Breast epithelium (tissue), 4 donors: ENCODE data around the gene RBM19. TPM values are rescaled to one million over a fixed set of nuclear protein-coding genes. Genes with fewer than 3 reads are reported as not detected.

Experiments used
- DNase-seq, 2 donors: peaks; one replicate each; pipeline ENCODE4 v3.0.0-alpha.2; 2019; ENCODE audit warnings: low spot score in 2 of 2
- H3K27ac ChIP-seq, 2 donors: fragments of 200-600 bp; sonication (generic) in 1 of 2; one replicate each; pipeline ENCODE4 v1.5.1; 2016 to 2019; ENCODE audit warnings: mild to moderate bottlenecking in 1 of 2
- H3K27me3 ChIP-seq, 2 donors: fragments of 200-600 bp; sonication (generic) in 1 of 2; one replicate each; pipeline versions ENCODE4 v1.5.1 to v1.6.0; 2017 to 2019; ENCODE audit warnings: control low read depth in 1 of 2, mild to moderate bottlenecking in 1 of 2
- H3K36me3 ChIP-seq: fragments of 200-600 bp; one replicate; pipeline ENCODE4 v1.5.1; 2019
- H3K4me1 ChIP-seq, 2 donors: fragments of 200-600 bp; sonication (generic); one replicate each; pipeline ENCODE4 v1.5.1; 2016 to 2019; ENCODE audit warnings: control low read depth in 1 of 2
- H3K4me3 ChIP-seq, 3 donors: fragments of 200-600 bp; sonication (generic); 1 replicate in 2 of 3; 2 replicates in 1 of 3; pipeline ENCODE4 v1.5.1; 2016 to 2019; ENCODE audit warnings: mild to moderate bottlenecking in 3 of 3, moderate library complexity in 2 of 3
- H3K9me3 ChIP-seq, 2 donors: fragments of 200-600 bp; sonication (generic) in 1 of 2; one replicate each; pipeline ENCODE4 v1.5.1; 2016 to 2019; ENCODE audit warnings: control low read depth in 1 of 2
- CTCF ChIP-seq, 3 donors: fragments of 450-650 bp; IDR thresholded peaks; one replicate each; pipeline ENCODE4 v1.5.1; 2016 to 2017; ENCODE audit warnings: antibody characterized with exemption in 3 of 3, mild to moderate bottlenecking in 3 of 3, moderate library complexity in 3 of 3
- POLR2A ChIP-seq: fragments of 450-650 bp; IDR thresholded peaks from one replicate; pipeline ENCODE4 v1.6.1; 2016; ENCODE audit warnings: antibody characterized with exemption, mild to moderate bottlenecking, moderate library complexity
- POLR2AphosphoS5 ChIP-seq, 3 donors: sonication (generic); formaldehyde crosslinking; IDR thresholded peaks; one replicate each; pipeline ENCODE4 v1.6.1; 2017; ENCODE audit warnings: antibody characterized with exemption in 3 of 3
- intact Hi-C: fragments of 100-400 bp; cut with DNase I; formaldehyde crosslinking; loops from one replicate; pipeline ENCODE4 v1.15.1; 2023; ENCODE audit warnings: low total_unique reads
- total RNA-seq, 3 donors: library from RNA; depleted of rRNA; stranded (reverse); fragments of >200 nt; gene quantifications; one replicate each; pipeline ENCODE4 v1.1.0, GENCODE V29; 2016

The RBM19 gene
- total RNA-seq, 3 donors from 2014 or later, result 28.8 to 43.3 (median 42.6) TPM

- no peaks in the 10 kb centered on the region for H3K36me3 ChIP-seq
- no peak for TF ChIP-seq CTCF (IDR thresholded peaks at IDR 0.05)
- TF ChIP-seq POLR2AphosphoS5 (IDR thresholded peaks at IDR 0.05), result no peak
- TF ChIP-seq POLR2A, result no peak
- no peak overlapping the region for H3K27ac ChIP-seq
- intact Hi-C loops, result no loop called here
- DNase-seq, result no peak
- no peaks in the 10 kb centered on the region for H3K4me1 ChIP-seq
- no peaks in the 10 kb centered on the region for H3K27me3 ChIP-seq
- no peaks in the 10 kb centered on the region for H3K9me3 ChIP-seq
- H3K4me3 ChIP-seq, result no peak overlapping the region
These were observed 169.1 kb downstream of the RBM19 start for GRCh38 chr12:113796852-113797534.

- Histone ChIP-seq H3K4me1 (no peaks in the 10 kb centered on the region), H3K27ac (no peak overlapping the region), H3K4me3 (no peak overlapping the region), H3K27me3 (no peaks in the 10 kb centered on the region), H3K9me3 (no peaks in the 10 kb centered on the region), H3K36me3 (no peaks in the 10 kb centered on the region)
- no peak for DNase-seq
- intact Hi-C loops, result no loop called here
- TF ChIP-seq CTCF (IDR thresholded peaks at IDR 0.05), result no peak
- no peak for TF ChIP-seq POLR2AphosphoS5 (IDR thresholded peaks at IDR 0.05)
- TF ChIP-seq POLR2A, result no peak
These were observed 169.9 kb downstream of the RBM19 start for GRCh38 chr12:113796066-113796827.

- DNase-seq, result no peak
- intact Hi-C loops, result no loop called here
- Histone ChIP-seq H3K36me3 (no peaks in the 10 kb centered on the region), H3K27me3 (no peaks in the 10 kb centered on the region), H3K4me3 (no peak overlapping the region), H3K9me3 (peaks cover 0 to 4% of the 10 kb centered on the region in 2 donors), H3K27ac (no peak overlapping the region), H3K4me1 (no peaks in the 10 kb centered on the region)
- no peak for TF ChIP-seq POLR2AphosphoS5 (IDR thresholded peaks at IDR 0.05)
- no peak for TF ChIP-seq POLR2A
- TF ChIP-seq CTCF (IDR thresholded peaks at IDR 0.05), result no peak
These were observed 170.7 kb downstream of the RBM19 start for GRCh38 chr12:113795445-113795844.

GRCh38 chr12:113794774-113795173 lies 171.4 kb downstream of the RBM19 start:
- TF ChIP-seq POLR2A (no peak), CTCF (IDR thresholded peaks at IDR 0.05) (no peak), POLR2AphosphoS5 (IDR thresholded peaks at IDR 0.05) (no peak)
- Histone ChIP-seq H3K9me3 (peaks cover 0 to 10% of the 10 kb centered on the region in 2 donors), H3K27ac (no peak overlapping the region), H3K36me3 (no peaks in the 10 kb centered on the region), H3K27me3 (no peaks in the 10 kb centered on the region), H3K4me1 (no peaks in the 10 kb centered on the region), H3K4me3 (no peak overlapping the region)
- DNase-seq, result no peak
- intact Hi-C loops, result no loop called here

GRCh38 chr12:113793250-113793649 lies 172.9 kb downstream of the RBM19 start:
- no peak for DNase-seq
- no peaks in the 10 kb centered on the region for H3K36me3 ChIP-seq
- no peaks in the 10 kb centered on the region for H3K27me3 ChIP-seq
- intact Hi-C loops, result no loop called here
- no peak overlapping the region for H3K27ac ChIP-seq
- H3K4me1 ChIP-seq, result no peaks in the 10 kb centered on the region
- H3K9me3 ChIP-seq, result peaks cover 0 to 16% of the 10 kb centered on the region in 2 donors
- TF ChIP-seq POLR2A (no peak), POLR2AphosphoS5 (IDR thresholded peaks at IDR 0.05) (no peak), CTCF (IDR thresholded peaks at IDR 0.05) (no peak)
- no peak overlapping the region for H3K4me3 ChIP-seq
